Chondrocyte (in vitro differentiated cells): ENCODE results near the gene PDE9A. TPM values are rescaled to one million over a fixed set of nuclear protein-coding genes. Genes with fewer than 3 reads are reported as not detected.

Experiments
- DNase-seq: peaks from one replicate; pipeline ENCODE4 v3.0.0; 2021; ENCODE audit warnings: mixed read lengths, low spot score
- H3K27ac Mint-ChIP-seq: one replicate; pipeline ENCODE4 v1.8.0; 2021; ENCODE audit warnings: mild to moderate bottlenecking, moderate library complexity, mixed read lengths; ENCODE audit not compliant: unreplicated experiment
- H3K27me3 Mint-ChIP-seq: 2 replicates; pipeline ENCODE4 v1.8.0; 2021; ENCODE audit warnings: low read depth, mixed read lengths
- H3K36me3 Mint-ChIP-seq: 2 replicates; pipeline ENCODE4 v1.8.0; 2021; ENCODE audit warnings: low read depth, mixed read lengths
- H3K4me1 Mint-ChIP-seq: 2 replicates; pipeline ENCODE4 v1.8.0; 2021; ENCODE audit warnings: low read depth, mild to moderate bottlenecking, mixed read lengths
- H3K4me3 Mint-ChIP-seq: one replicate; pipeline ENCODE4 v1.8.0; 2021; ENCODE audit warnings: mild to moderate bottlenecking, moderate library complexity, mixed read lengths; ENCODE audit not compliant: unreplicated experiment
- H3K9me3 Mint-ChIP-seq: 2 replicates; pipeline ENCODE4 v1.8.0; 2021; ENCODE audit warnings: low read depth, mixed read lengths
- total RNA-seq: library from RNA; stranded (reverse); gene quantifications from 3 replicates; pipeline ENCODE4 v1.2.1, GENCODE V29; 2021
- TF ChIP-seq, protein P1 (sequence below): fragments of 200-600 bp; sonication (generic); IDR thresholded peaks from 2 replicates; pipeline ENCODE4 v1.5.0; 2021; ENCODE audit warnings: antibody characterized with exemption, mild to moderate bottlenecking, moderate library complexity

Gene PDE9A
- total RNA-seq, 1 donor from 2014 or later = 0.60 TPM

DNA sequence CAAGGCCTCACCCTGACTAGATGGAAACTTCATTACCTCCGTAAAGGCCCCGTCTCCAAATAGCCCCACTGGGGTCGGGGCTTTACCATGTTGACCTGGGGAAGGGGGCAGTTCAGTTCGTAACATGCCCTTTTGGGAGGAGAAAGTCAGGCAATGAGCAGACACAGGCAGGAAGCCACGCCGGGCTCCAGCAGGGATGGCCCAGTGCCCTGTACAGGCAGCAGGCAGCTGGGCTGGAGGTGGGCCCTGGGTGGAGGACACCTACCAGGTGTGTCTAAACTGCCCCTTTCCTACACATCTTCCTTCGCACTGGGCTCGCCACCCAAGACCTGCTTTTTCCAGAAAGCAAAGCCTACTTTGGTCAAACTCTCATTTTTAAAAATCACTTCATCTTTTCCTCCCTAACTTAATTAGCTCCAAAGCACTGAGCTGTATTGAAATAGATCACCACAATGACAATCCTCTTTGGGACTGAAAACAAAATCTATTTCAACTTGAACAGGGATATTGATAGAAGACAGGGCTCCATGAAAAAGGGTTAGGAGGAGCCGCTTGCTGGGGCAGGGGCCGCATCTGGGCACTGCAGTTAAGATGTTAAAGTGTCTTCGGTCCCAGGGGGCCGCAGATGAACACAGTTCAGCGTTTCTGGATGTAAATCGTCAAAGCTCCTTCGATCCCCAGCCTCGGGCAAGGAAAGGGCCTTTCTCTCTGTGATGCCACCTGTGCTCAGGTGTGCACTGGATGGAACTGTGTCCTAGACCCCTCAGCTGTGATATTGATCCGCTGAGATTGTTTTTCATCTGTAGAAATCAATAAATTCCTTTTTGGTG lies 104.6 kb downstream of the PDE9A start:
- Mint-ChIP-seq H3K4me1 (no peaks in the 10 kb centered on the region), H3K9me3 (no peaks in the 10 kb centered on the region)

DNA sequence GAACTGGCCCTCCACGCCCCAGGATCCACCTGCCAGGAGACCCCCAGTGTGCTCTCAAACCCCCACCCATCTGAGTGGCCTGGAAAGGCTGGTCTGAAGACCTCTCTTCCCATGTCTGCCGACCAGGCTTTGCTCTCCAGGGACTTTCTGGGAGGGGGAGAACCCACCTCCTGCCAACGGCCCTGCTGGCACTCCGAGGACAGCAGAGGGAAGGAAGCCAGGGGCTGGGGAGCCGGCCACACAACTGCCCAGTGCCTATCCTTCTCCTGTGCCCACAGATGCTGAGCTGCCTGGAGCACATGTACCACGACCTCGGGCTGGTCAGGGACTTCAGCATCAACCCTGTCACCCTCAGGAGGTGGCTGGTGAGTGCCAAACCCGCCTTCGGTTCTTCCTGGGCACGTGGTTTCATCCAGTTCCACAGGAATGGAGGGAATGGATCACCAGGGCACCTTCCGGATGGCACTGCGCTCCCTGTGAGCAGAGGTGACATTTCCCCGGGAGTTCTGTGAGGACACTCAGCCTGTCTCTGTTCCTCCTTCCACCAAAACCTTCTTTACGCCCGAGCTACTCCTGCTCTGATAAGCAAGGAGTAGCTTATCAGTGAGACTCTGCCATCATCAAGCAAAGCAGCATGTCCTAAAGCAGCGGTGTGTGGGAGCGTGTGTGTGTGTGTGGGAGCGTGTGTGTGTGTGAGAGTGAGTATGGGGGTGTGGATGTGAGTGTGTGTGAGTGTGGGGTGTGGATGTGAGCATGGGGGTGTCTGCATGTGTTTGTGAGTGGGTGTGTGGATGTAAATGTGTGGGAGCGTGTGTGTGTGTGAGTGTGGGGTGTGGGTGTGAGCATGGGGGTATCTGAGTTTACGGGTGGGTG lies 105.5 kb downstream of the PDE9A start:
- TF ChIP-seq, protein P1, sequence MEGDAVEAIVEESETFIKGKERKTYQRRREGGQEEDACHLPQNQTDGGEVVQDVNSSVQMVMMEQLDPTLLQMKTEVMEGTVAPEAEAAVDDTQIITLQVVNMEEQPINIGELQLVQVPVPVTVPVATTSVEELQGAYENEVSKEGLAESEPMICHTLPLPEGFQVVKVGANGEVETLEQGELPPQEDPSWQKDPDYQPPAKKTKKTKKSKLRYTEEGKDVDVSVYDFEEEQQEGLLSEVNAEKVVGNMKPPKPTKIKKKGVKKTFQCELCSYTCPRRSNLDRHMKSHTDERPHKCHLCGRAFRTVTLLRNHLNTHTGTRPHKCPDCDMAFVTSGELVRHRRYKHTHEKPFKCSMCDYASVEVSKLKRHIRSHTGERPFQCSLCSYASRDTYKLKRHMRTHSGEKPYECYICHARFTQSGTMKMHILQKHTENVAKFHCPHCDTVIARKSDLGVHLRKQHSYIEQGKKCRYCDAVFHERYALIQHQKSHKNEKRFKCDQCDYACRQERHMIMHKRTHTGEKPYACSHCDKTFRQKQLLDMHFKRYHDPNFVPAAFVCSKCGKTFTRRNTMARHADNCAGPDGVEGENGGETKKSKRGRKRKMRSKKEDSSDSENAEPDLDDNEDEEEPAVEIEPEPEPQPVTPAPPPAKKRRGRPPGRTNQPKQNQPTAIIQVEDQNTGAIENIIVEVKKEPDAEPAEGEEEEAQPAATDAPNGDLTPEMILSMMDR = no peak
- Mint-ChIP-seq H3K36me3 (no peaks in the 10 kb centered on the region), H3K27ac (no peak overlapping the region), H3K4me1 (no peaks in the 10 kb centered on the region), H3K4me3 (no peak overlapping the region), H3K27me3 (peaks cover 9% of the 10 kb centered on the region), H3K9me3 (no peaks in the 10 kb centered on the region)
- no peak for DNase-seq

More for the DNA sequence above, 104.6 kb downstream of the PDE9A start:
- Mint-ChIP-seq H3K36me3 (no peaks in the 10 kb centered on the region), H3K27me3 (peaks cover 9% of the 10 kb centered on the region), H3K27ac (no peak overlapping the region), H3K4me3 (no peak overlapping the region)
- no peak for DNase-seq
- TF ChIP-seq, protein P1 = no peak

DNA sequence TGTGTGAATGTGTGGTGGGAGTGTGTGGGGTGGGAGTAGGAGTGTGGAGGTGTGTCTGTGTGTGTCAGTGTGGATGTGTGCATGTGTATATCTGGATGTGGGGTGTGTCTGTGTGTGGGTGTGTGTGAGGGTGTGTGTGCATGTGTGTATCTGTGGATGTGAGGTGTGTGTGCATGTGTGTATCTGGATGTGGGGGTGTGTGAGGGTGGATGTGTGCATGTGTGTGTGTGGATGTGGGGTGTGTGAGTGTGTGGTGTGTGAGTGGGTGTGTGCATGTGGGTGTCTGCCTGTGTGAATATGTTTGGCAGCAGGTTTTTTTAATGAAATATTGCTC lies 106.1 kb downstream of the PDE9A start:
- Mint-ChIP-seq H3K27me3 (peaks cover 9% of the 10 kb centered on the region), H3K36me3 (no peaks in the 10 kb centered on the region), H3K9me3 (no peaks in the 10 kb centered on the region), H3K4me3 (no peak overlapping the region), H3K27ac (no peak overlapping the region), H3K4me1 (no peaks in the 10 kb centered on the region)
- no peak for DNase-seq
- TF ChIP-seq, protein P1 = no peak

DNA sequence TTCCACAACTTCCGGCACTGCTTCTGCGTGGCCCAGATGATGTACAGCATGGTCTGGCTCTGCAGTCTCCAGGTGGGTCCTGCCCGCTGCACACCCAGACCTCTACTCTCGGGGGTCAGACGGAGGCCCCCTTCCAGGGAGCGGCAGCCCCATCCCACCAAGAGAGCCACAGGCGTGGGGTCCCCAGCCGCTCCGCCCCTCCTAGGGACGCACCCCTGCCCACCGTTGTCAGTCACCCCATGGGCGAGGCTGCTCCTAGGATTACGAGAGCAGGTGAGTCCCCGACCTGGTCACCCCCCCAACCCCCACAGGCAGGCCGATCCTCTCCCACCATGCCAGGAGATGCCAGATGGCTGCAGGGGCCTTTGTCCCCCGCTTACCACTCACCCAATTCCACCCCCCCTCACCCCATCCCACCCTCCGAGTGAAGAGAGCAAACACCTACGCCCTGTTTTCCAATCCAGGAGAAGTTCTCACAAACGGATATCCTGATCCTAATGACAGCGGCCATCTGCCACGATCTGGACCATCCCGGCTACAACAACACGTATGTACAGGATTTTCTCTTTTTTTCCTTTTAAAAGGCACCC lies 107.0 kb downstream of the PDE9A start:
- Mint-ChIP-seq H3K36me3 (no peaks in the 10 kb centered on the region), H3K4me3 (no peak overlapping the region)
- TF ChIP-seq, protein P1 = no peak

More for the DNA sequence above, 107.0 kb downstream of the PDE9A start:
- Mint-ChIP-seq H3K27me3 (peaks cover 6% of the 10 kb centered on the region), H3K27ac (no peak overlapping the region), H3K4me1 (no peaks in the 10 kb centered on the region), H3K9me3 (no peaks in the 10 kb centered on the region)
- DNase-seq = no peak
